NOMO-1 treated with DMSO at 0.1 percent for 48 hours (cell line): Measurements from ENCODE around the gene ROPN1B.
"Not testable (repeated sequence)": the region's sequence is repeated elsewhere in the genome, so short reads cannot be mapped to it uniquely, and the experiment has no call there.

Source experiments
- DNase-seq: peaks from one replicate; lab custom pipeline; 2025; ENCODE audit not compliant: unreplicated experiment; lab: John Stamatoyannopoulos, UW

ROPN1B gene

DNA sequence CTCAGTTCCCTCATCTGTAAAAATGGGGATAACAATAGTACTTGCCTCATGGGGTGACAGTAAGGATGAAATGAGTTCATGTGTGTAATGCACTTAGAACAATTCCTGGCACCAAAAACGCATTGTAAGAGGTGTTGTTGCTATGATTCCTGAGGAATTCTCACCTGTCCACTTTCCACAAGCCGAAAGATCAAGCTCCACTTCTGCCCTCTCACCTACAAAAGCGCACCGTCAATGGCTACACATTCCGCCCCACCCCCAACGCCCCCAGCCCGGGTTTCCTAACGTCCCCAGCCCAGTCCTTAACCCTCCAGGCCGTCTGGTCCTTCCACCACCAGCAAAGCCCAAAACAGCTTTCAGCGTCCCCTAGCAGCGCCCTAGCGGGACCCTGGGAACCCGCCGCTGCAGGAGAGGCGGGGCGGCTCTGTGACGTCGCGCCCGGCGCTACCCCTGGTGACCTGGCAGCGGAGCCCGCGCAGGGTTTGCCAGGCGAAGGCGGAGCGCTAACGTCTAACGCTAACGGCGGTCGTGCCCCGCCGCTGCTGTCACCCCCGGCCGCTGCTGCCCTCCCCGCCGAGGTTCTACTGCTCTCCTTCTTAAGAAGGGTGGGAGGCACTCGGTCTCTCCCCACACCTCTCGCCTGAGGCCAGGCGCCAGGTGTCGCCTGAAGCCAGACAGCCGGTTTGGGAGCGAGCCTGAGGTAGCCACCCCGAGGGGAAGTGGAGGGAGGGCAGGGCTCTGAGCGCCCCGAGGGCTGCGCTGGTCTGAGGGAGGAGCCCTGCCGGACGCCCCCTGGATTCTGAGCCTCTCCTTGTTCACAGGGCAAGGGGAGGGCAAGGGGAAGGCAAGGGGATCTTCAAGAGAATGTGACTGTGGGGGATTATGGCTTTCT is at the start of gene ROPN1B:
TSS of gene ROPN1B (plus strand) at position 478 of the 892 bp plus-strand sequence. CDS start 2,877 bp downstream, outside the sequence.
- DNase-seq = not testable (repeated sequence)

- not testable (repeated sequence) for DNase-seq
These were observed 48.8 kb upstream of the ROPN1B start for GRCh38 chr3:125920191-125920590.

GRCh38 chr3:125920751-125921279 is 48.2 kb upstream of the ROPN1B start:
- DNase-seq = not testable (repeated sequence)

DNA sequence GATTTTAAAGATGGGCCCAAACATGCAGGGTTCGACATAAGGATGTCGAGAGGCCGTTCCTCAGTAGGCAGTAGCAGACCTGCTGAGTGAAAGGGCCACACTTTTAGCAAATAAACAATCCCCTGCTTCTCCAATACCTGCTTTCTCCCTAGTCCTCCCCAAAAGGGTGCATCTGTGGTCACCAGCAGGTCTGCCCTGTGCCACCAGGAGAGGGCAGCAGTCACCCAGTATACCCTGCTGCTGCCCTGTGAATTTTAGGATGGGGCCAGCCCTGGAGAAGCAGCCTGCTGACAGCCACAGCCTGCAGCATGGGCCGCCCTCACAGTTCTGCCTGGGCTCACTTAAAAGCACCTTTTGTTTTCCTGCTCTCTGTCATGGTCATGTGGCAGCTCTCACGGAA is 47.3 kb upstream of the ROPN1B start:
- DNase-seq = peak; percentile 3

DNA sequence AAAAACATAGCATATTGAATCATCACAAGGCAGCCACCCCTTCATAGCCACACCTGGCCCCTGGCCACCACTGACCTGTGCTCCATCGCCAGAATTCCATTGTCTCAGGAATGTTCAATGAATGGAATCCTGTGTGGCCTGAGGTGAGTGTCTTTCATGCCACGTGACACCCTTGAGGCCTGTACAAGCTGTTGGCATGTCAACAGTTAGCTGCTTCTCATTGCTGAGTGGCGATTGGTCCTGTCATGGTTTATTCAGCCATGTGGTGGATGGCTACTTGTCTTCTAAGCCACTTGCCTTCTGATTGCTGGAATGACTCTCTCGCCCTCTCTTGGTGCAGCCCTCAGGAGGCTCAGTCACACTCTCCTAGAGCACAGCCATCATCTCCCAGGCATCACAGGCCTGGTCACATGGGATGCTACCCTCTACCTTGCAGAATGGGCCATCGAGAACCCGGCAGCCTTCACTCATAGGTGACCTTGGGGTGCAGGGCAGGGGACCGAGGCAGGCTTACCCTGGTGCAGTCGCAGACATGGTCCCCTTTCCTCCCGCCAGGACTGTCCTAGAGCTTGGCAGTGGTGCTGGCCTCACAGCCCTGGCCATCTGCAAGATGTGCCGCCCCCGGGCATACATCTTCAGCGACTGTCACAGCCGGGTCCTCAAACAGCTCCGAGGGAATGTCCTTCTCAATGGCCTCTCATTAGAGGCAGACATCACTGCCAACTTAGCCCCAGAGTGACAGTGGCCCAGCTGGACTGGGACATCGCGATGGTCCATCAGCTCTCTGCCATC is 45.5 kb upstream of the ROPN1B start:
- not testable (repeated sequence) for DNase-seq

GRCh38 chr3:125924276-125924675 is 44.7 kb upstream of the ROPN1B start:
- not testable (repeated sequence) for DNase-seq

GRCh38 chr3:125925727-125926126 is 43.3 kb upstream of the ROPN1B start:
- DNase-seq = not testable (repeated sequence)

- DNase-seq = peak; percentile 17
These were observed 40.0 kb upstream of the ROPN1B start for GRCh38 chr3:125928771-125929545.

DNA sequence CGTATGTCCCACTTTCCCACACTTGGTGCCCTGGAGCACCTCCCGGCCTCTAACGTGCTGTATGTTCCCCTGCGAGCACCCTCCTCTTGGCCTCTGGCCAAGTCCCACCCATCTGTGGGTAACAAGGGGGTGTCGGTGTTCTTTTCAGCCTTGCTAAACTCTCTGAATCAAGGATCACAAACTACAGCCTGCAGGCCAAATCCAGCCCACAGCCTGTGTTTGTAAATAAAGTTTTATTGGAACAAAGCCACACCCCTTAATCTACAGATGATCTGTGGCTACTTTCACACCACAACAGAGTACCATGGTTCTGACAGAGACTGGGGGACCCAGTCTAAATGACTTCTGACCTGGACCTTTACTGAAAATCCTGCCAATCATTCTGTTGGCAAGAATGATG is 39.2 kb upstream of the ROPN1B start:
- DNase-seq = not testable (repeated sequence)

DNA sequence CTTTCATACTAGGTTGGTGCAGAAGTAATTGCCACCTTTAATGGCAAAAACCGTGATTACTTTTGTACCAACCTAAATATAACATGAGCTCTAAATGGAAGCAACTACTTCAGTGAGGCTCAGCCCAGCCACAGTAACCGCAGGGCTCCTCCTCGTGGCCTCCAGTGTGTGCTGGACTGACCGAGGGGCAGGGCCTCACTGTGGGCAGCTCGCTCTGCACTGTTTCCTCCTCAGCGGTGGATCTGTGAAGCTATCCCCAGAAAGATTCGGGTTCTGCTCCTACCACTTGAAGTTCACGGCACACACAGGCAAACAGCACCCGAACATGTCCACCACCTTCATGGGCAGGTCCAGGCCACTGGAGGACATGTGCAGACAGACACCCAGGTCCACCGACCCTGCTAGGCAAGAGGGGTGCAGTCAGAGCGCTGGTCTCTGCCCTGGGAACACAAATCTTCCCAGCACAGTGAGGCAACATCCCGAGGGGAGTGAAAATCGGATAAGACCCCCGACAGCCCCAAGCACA is 37.6 kb upstream of the ROPN1B start:
- not testable (repeated sequence) for DNase-seq

GRCh38 chr3:125933397-125934173 is 35.4 kb upstream of the ROPN1B start:
- DNase-seq = not testable (repeated sequence)

- DNase-seq = peak; percentile 54
These were observed 33.6 kb upstream of the ROPN1B start for GRCh38 chr3:125935252-125935874.

DNA sequence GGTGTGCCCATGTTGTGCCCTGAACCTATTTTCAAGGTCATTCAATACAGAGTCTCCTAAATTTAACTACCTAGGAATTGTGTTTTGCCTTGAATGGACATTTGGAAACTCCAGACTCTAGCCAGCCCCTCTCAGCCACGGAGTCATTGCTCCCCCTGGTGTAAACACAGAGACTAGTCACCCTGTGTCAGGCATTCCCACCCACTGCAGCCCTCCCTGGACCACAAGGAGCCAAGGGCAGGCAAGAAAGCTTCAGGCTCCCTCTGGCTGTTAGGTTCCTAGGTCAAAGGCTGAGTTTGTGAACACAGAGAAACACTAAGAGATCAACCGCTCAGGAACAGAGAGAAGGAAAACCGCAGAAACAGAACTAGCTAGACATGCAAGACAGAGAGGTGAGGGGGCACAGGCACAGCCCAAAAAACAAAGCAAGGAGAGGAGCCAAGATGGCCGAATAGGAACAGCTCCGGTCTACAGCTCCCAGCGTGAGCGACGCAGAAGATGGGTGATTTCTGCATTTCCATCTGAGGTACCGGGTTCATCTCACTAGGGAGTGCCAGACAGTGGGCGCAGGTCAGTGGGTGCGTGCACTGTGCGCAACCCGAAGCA is 32.7 kb upstream of the ROPN1B start:
- peak; percentile 20 for DNase-seq

DNA sequence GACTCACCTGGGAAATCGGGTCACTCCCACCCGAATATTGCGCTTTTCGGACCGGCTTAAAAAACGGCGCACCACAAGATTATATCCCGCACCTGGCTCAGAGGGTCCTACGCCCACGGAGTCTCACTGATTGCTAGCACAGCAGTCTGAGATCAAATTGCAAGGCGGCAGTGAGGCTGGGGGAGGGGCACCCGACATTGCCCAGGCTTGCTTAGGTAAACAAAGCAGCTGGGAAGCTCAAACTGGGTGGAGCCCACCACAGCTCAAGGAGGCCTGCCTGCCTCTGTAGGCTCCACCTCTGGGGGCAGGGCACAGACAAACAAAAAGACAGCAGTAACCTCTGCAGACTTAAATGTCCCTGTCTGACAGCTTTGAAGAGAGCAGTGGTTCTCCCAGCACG is 32.1 kb upstream of the ROPN1B start:
- DNase-seq = not testable (repeated sequence)

- DNase-seq = not testable (repeated sequence)
These were observed 21.2 kb upstream of the ROPN1B start for GRCh38 chr3:125947806-125948205.

DNA sequence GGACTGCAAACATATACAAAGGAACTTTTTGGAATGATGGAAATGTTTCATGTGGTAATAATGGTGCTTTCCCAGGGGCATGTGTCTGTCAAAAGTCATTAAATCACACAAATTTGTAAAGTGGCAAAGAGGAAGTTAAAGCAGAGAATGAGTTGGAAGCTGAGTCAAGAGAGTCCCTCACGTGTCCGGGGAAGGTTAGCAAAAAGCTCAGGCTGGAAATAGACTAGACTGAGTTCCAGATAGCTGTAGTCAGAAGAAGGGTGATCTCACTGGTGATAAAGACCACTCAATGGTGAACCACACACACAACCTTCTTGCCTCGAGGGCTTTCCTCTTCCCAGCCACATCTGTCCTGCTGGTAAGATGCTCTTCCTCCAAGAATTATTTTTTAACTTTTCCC is 20.1 kb upstream of the ROPN1B start:
- DNase-seq = peak; percentile 45

GRCh38 chr3:125951176-125951575 is 17.8 kb upstream of the ROPN1B start:
- DNase-seq = not testable (repeated sequence)

DNA sequence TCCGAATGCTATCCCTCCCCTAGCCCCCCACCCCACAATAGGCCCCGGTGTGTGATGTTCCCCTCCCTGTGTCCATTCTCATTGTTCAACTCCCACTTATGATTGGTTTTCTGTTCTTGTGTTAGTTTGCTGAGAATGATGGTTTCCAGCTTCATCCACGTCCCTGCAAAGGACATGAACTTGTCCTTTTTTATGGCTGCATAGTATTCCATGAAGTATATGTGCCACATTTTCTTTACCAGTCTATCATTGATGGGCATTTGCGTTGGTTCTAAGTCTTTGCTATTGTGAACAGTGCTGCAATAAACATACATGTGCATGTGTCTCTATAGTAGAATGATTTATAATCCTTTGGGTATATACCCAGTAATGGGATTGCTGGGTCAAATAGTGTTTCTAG is 12.0 kb upstream of the ROPN1B start:
- not testable (repeated sequence) for DNase-seq
